ENCODE data around the gene MASP2.
A peak's percentile ranks its signal among the peaks of the same experiment; 100 is the strongest.
"Not testable (repeated sequence)": the region's sequence is repeated elsewhere in the genome, so short reads cannot be mapped to it uniquely, and the experiment has no call there.

MASP2 gene

DNA sequence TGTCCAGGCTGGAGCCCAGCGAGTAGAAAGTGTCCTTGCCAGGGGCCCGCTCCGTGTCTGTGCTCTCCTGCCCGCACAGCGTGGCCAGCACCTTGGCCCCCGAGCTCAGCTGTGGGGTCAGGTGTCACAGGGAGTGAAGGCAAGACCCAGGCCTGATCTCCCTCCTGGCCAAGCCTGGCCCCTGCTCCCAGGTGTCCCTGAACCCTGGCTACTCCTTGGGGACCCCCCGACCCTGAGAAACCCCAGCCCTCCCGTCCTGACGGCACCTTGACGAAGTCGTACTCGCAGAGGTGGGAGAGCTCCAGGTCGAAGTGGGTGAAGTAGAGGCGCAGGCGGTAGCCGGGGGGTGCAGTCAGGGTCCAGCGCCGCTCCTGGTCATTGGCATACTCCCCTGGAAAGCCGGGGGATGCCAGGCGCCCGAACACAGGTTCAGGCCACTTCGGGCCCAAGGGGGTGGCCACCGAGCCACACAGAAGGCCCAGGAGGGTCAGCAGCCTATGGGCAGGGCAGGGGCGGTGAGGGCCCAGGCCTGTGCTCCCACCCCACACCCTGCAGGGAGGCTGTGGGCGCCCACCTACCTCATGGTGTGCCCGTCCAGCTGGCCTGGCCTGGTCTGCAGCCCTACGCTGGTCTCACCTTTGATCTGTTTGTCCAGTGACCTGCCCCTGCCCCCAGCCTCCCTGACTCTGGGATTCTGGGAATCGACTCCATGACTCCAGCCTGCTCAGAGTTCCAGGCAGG lies at the start of gene MASP2:
TSS of gene MASP2 (minus strand) at position 615 of the 741 bp plus-strand sequence. CDS start at position 583, 32 bp downstream.
- DNase-seq (ENCODE audit: low read depth in 2 of 2): no peak

DNA sequence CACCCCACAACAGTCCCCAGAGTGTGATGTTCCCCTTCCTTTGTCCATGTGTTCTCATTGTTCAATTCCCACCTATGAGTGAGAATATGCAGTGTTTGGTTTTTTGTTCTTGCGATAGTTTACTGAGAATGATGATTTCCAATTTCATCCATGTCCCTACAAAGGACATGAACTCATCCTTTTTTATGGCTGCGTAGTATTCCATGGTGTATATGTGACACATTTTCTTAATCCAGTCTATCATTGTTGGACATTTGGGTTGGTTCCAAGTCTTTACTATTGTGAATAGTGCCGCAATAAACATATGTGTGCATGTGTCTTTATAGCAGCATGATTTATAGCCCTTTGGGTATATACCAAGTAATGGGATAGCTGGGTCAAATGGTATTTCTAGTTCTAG lies 36.7 kb upstream of the MASP2 start:
- DNase-seq (ENCODE audit: low read depth in 2 of 2): not testable (repeated sequence)

DNA sequence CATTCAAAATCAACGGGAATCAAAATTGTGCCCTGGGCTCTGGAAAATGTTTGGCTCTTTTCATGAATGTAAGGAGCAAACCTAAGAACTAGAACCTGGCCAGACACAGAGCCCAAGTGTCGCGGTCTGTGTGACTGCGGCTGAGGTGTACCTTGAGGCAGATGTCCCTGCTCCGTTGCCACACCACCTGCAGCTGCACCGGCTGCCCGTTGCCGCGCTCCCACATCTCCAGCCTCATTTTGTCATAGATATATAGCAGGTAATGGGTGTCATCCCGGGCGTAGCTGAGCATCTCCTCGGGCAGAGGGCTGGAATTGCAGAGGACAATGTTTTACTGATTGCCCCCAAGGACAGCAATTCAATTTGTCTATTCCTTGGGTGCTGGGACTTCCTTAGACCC lies 33.9 kb upstream of the MASP2 start:
- no peak for DNase-seq (ENCODE audit: low read depth in 2 of 2)

DNA sequence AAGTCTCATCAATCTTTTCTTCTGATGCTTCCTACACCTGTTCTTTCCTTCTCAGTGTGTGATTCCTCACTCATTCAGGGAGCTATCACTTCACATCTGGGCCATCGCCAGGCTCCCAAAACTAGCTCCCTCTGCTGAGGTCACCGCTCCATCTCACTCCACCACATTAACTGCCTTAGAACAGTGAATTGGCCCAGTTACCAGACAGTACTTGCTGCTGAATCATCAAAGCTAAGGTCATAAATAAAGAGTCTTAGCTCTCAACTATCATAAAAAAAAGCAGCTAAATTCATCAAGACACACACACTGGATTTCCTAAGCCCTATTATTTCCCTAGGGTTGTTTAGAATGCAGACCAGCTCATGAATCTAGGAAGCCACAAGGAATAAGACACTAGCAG lies 31.6 kb upstream of the MASP2 start:
- DNase-seq (ENCODE audit: low read depth in 2 of 2): no peak

DNA sequence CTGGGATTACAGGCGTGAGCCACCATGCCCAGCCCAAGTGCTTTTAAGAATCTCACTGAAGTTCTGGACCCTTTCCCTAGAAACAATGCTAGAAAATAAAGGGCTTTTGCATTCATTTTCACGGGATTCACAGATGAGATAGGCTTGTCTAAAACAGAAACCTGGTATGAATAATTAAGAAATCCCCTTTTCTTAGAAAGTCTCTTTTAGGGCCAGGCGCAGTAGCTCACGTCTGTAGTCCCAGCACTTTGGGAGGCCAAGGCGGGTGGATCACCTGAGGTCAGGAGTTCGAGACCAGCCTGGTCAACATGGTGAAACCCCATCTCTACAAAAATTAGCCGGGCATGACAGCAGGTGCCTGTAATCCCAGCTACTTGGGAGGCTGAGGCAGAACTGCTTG lies 26.4 kb upstream of the MASP2 start:
- DNase-seq (ENCODE audit: low read depth in 2 of 2): not testable (repeated sequence)

DNA sequence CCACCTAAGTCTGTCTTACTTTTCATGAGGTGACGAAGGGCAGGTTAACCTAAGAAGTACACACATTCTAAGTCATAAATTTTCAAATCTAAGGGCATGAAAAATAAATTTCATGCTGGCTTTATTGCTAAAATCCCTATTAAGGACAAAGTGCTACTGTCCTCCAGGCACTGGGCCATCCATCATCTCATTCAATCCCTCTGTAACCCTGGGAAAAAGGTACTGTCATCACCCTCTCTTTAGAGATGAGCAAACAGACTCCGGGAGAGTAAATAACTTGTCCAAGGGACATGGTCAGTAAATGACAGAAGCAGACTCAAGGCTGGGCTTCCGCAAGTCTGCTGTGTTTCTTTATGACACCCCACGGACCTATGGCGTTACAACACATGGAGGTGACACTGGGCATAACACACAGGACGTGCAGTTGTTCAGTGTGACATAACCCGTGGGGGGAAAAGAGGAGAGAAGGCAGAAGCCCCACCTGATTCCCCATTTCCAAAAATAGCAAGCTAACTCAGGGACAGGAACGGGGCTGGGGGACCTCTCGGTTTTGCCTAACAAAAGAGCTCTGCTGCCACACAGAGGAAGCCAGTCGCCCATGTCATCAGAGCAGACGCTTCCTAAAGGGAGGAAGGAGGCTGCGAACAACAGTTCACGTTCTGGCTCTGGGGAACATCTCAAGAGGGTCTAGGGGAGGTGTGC lies 25.3 kb upstream of the MASP2 start:
- DNase-seq (ENCODE audit: low read depth in 2 of 2): no peak

DNA sequence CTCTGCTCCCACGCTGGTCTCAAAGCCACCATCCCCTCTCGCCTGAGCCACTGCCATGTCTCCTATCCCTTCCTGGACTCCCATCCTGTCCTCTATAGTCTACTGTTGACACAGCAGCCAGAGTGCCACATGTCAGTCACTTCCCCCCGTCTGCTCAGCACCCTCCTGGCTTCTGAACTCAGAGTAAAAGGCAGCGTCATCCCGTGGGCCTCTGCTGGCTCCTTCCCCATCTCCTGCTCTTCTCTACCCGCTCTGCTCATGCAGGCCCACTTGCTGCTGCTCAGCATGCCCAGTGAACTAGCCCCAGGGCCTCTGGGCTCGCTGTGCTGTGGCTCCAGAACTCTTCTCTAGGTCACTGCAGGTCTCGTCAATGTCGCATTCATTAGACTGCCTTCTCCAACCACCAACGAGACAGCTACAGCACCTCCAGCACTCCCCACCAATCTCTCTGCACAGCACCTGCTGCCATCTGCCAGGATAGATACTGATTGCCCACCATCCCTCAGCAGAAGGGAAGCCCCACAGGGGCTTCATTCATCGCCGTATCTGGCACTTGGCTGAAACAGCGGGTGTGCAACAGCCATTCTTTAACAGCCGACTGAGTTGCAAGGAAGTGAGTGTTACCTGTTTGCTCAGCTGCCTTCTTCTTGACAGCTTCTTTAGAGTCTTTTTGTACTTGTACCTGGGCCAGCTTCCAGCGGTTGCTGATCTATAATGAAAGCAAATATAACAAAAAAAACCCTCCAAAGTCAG lies 24.6 kb upstream of the MASP2 start:
- DNase-seq (ENCODE audit: low read depth in 2 of 2): no peak

DNA sequence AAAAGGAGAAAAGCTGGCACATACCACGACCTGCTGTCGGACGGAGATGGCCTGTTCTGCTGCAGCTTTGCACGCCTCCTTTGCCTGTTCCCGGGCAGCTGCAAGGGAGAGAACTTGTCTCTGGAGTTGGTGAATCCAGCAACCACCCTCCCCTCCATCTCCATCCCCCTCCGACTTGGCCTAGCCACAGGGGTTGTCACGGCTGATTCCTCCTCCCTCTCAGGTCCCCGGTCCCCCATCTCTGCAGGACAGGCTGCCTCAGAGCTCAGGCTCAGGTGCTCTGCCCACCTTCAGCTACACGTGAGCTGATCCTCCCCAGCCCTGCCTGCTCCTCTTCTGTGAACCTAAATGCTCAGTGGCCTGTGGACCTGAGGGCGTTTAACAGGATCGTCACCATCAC lies 23.8 kb upstream of the MASP2 start:
- DNase-seq (ENCODE audit: low read depth in 2 of 2): no peak

DNA sequence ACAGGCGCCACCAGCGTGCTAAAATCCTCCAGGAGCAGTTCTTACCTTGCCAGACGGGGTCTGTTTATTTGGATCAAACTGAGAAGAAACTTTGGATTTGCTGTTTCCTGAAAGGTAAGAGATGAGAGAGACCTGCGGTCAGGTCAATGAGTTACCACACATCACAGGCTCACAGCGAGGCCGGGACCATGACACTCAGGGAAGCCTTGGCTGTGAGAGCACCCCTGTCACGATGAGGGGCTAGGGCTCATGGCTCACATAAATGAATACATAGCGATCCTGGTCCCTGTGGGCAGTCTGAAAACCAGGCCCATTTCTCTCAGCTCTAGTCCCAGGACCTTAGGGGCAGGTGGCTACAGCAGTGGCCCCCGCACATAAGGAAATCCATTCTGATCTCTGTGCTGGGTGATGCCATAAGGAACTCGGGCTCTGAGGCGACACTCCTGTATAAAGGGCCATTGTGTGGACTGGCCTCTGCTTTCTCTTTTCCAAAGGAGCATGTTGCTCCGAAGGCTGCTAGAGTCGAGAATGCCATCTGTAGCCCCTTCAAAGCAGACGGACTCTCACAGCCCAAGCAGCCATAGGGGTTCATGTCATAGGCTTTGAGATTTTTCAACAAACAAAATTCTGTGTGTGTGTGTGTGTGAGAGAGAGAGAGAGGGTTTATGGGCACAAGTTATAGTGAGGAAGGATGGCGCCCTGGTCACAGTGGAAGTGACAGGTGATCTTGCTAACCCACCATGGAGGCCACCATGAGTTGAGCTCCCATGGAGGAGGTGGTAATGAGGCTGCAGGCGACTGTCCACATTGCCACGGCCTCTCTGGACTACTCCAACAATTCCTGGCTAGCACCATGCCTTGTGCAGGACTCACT lies 21.8 kb upstream of the MASP2 start:
- no peak for DNase-seq (ENCODE audit: low read depth in 2 of 2)

DNA sequence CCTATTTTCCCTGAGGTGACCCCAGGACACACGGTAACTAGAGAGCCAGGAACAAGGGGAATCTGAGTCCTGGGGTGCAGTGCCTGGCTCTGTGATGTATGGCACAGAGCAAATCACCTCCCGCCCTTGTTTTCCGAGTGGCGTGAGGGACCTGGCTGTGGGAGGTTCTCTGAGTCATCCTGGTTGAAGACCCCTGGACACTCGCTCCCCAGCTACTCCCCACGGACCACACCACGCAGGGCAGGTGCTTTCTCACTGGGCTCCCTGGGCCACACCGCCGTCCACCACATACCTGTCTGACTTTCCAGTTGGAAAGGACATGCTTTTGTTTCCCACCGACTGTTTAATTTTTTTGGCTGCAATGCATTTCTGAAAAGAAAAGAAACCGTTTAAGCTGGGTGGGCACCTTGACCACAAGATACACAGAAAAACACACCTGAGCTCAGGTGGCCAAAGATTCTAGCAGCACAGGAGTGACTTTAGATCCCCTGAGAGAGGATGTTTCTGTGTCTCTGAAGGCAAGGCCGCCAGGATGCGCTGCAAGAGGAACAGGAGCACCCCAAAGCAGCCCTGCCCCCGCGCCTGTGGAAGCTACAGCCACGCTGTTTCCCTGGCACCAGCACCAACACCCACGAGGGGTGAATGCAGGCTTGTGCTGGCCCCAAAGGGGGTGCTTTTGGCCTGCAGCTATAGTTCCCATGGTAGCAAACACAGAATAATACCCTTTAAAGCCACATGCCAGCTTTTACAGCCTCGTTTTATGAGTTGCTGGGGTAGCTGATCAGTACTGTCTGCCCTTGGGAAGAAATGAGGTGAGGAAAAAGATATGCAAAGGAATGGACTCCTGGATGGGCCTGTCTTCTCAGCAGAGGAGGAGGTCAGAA lies 20.9 kb upstream of the MASP2 start:
- no peak for DNase-seq (ENCODE audit: low read depth in 2 of 2)

DNA sequence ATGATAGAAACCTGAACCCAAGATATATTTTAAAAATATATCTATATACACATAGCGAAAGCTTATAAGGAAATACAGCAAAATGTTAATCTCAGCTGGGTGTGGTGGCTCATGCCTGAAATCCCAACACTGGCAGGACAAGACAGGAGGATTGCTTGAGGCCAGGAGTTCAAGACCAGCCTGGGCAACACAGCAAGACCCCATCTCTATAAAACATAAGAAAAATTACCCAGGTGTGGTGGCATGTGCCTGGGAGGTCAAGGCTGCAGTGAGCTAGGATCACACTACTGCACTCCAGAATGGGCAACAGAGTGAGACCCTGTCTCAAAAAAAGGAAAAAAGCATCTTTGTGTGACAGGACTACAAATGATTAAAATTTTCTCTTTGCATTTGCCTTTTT lies 18.8 kb upstream of the MASP2 start:
- DNase-seq (ENCODE audit: low read depth in 2 of 2): no peak

DNA sequence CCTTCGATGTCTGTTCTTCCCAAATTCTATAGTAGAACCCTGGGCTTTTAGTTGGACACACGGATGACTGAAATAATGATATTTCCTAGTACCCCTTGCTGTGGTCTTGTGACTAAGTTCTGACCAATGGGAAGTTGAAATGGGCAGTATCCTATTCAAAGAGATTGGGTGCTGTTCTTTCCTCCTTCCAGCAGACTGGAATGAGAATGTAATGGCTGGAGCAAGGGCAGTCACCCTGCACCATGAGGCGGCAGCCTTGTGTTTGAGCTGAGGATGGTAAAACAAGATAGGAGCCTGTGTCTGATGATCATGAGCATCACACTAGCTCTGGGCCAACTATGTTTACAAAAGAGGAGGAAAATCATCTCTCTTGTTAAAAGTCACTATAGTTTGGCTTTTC lies 17.9 kb upstream of the MASP2 start:
- no peak for DNase-seq (ENCODE audit: low read depth in 2 of 2)

DNA sequence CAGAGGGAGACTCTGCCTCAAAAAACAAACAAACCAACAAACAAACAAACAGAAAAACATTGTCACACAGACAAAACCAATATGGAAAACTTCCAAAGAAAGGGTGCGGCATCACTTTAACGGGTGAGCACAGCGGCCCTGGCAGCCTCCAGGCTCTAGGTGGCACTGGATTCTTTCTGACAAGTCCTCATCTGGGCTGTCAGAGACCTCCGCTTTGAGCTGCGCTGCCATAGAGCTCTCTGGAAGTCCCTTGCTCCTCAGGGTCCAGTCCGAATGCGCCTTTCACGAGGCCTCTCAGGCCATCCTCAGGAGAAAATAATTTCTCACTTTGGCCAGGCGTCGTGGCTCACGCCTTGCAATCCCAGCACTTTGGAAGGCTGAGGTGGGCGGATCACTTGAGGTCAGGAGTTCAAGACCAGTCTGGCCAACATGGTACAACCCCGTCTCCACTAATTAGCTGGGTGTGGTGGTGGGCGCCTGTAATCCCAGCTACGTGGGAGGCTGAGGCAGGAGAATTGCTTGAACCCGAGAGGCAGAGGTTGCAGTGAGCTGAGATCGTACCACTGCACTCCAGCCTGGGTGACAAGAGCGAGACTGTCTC lies 17.0 kb upstream of the MASP2 start:
- not testable (repeated sequence) for DNase-seq (ENCODE audit: low read depth in 2 of 2)

DNA sequence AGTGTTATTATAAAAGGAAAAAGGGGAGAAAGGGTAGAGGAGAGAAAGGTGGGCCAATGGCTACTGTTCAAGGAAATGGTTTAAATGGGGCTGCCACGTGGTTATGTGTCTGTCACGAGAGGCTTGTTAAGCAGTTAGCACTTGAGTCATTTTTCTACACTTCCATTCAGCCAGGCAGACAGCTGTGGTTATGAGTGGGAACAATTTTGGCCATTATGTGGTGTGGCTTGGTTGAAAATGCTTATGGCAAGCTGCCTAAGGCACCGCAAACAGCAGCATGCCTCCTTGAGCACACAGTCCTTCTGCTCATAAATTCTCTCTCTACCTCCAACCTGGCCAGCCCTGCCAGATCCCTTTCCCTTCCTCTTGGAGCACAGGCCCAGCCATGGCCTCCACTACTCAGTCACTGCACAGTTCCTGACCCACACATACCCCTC lies 15.9 kb upstream of the MASP2 start:
- no peak for DNase-seq (ENCODE audit: low read depth in 2 of 2)

DNA sequence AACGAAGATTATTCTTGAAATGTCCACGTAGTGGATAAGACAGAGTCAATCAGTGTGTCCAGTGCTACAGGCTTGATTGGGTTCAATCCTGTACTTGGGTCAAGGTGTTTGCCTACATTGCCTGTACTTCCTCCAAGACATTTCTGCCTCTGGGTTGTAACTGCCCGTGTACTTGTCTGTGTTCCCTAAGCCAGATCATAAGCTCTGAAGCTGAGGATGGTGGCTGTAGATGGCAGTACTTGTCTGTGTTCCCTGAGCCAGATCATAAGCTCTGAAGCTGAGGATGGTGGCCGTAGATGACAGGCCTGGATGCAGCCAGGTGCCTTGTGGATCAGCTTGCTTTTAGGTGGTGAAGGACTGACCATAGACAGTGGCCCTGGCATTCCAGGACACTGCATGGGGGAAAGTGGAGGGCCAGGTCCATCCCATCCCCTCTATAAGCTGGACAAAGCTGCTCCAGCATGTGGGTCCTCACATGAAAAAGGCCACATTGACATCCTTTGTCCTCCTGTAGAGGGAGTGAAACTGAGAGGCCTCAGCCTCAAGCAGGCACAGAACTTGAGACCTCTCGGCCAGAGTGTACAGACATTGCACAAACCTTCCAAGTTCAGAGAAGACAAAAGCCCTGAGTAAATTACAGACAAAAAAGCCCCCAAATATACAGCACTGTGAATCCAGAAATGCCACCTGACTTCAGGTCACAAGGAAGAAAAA lies 14.8 kb upstream of the MASP2 start:
- no peak for DNase-seq (ENCODE audit: low read depth in 2 of 2)

DNA sequence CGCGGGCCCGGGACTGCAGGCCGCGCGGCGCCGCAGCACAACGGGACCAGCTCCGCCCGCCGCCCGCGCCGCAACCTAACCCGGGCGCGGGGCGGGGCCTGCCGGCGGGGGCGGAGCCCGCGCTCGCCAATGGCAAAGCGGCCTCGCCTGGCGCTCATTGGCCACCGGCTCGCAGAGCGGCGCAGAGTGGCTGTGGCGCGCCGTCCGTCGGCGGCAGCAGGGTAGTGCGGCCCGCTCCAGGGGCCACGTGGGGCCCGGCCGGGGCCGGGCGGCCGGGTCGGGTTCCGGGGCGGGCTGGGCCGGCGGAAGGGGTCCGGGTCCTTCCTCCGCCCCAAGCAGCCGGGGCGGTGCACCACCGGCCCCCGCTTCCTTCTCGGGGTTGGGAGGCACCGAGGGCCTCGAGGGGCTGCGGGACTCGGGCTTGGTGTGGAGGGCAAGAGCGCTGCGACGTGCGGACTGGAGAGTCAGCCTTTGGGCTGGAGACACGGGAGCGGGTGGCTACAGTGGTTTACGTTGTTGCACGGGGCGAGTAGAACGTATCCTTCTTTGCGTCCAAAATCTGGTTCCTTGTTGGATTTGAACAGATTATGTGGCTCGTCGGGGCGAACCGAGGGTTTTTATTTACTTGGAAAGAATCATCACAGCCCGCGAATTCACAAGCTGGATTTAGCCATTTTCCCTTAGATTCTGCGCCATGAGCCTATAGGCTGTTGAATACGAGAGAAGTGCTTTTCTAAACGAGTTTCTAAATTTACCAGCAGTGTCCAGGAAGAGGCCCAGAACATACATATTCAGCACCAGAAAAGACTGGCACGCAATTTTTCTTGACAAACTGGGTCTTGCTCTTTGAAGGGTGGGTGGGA lies 13.2 kb upstream of the MASP2 start, which contains the start of gene SRM:
TSS of gene SRM (minus strand) at position 51 of the 863 bp plus-strand sequence. CDS start 75 bp downstream, outside the sequence.
- DNase-seq (ENCODE audit: low read depth in 2 of 2): peak; percentile 83 to 84

DNA sequence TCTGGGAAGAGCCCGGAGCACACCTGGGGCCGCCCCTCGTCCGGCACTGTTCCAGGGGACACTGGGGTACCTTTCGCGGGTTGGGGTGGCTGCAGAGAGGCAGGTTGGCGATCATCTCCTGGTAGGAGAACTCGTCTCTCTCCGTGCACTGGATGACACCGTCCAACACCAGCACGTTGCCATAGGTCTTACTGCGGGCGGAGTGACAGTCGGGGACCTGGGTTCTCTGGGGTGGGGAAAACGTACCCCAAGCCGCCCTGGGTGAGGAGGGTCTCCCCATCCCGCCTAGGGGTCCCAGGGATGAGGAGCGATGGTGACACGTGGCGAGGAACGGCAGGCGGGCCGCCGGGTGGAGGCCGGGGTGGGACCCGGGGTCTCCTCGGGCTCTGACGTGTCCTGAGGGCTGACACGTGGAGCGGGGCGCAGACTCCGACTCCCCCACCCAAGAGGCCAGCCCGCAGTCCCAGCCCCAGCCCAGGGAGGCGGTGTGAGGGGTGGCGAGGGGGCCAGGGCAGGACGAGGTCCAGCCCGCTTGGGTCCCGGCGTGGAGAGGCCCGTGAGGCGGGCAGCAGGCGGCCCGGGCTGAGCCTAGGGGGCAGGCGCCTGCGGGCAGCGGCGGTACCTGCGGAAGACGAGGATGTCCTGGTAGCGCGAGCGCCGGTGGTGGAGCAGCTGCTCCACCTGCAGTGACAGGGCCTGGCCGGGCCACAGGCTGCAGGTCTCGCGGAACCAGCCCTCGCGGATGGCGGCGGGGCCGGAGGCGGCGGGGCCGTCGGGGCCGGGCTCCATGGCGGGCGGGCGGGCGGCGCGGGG lies 12.3 kb upstream of the MASP2 start:
- no peak for DNase-seq (ENCODE audit: low read depth in 2 of 2)
